NCI-H2196 treated with DMSO at 0.1 percent for 48 hours (cell line): ENCODE measurements around the gene KAT5.
"Not testable (repeated sequence)": the region's sequence is repeated elsewhere in the genome, so short reads cannot be mapped to it uniquely, and the experiment has no call there.

Source experiments
- DNase-seq: peaks from one replicate; lab custom pipeline; 2025; ENCODE audit not compliant: unreplicated experiment; lab: John Stamatoyannopoulos, UW

Gene KAT5

GRCh38 chr11:65711785-65712632 lies at the start of gene KAT5:
KAT5 (plus strand) TSS chr11:65712252; CDS start chr11:65712268, 16 bp downstream.
- DNase-seq: peak; percentile 99

- DNase-seq: peak; percentile 83
These were observed 49.0 kb upstream of the KAT5 start, which contains the start of gene RELA for GRCh38 chr11:65662799-65663638. RELA (minus strand) TSS chr11:65662916; CDS start chr11:65662832, 84 bp downstream.

- no peak for DNase-seq
These were observed 48.3 kb upstream of the KAT5 start for GRCh38 chr11:65663639-65664200.

- DNase-seq: no peak
These were observed 39.7 kb upstream of the KAT5 start for GRCh38 chr11:65672180-65672860.

GRCh38 chr11:65672982-65673381 lies 39.1 kb upstream of the KAT5 start:
- DNase-seq: no peak

- DNase-seq: no peak
These were observed 31.8 kb upstream of the KAT5 start for GRCh38 chr11:65680192-65680743.

- not testable (repeated sequence) for DNase-seq
These were observed 28.6 kb upstream of the KAT5 start for GRCh38 chr11:65683480-65683879.

- DNase-seq: no peak
These were observed 26.1 kb upstream of the KAT5 start for GRCh38 chr11:65685981-65686380.

- not testable (repeated sequence) for DNase-seq
These were observed 20.2 kb upstream of the KAT5 start for GRCh38 chr11:65691847-65692246.

- no peak for DNase-seq
These were observed 19.7 kb upstream of the KAT5 start for GRCh38 chr11:65692367-65692766.

- DNase-seq: peak; percentile 88
These were observed 16.4 kb upstream of the KAT5 start for GRCh38 chr11:65695459-65696241.

- no peak for DNase-seq
These were observed 15.1 kb upstream of the KAT5 start for GRCh38 chr11:65696802-65697552.

- no peak for DNase-seq
These were observed 13.8 kb upstream of the KAT5 start for GRCh38 chr11:65698205-65698604.

- no peak for DNase-seq
These were observed 12.7 kb upstream of the KAT5 start for GRCh38 chr11:65699306-65699705.

GRCh38 chr11:65700399-65700798 lies 11.7 kb upstream of the KAT5 start:
- no peak for DNase-seq

GRCh38 chr11:65701686-65702085 lies 10.4 kb upstream of the KAT5 start:
- no peak for DNase-seq

- no peak for DNase-seq
These were observed 8.2 kb upstream of the KAT5 start for GRCh38 chr11:65703846-65704245.

GRCh38 chr11:65706303-65706763 lies 5.7 kb upstream of the KAT5 start:
- not testable (repeated sequence) for DNase-seq

- not testable (repeated sequence) for DNase-seq
These were observed 5.0 kb upstream of the KAT5 start for GRCh38 chr11:65707002-65707401.
